ENCODE measurements around the gene CLIC4.

CLIC4 gene

GRCh38 chr1:24893431-24893830 lies 148.2 kb downstream of the CLIC4 start:
- TF ChIP-seq CTCF (IDR thresholded peaks at IDR 0.05; ENCODE audit: low read depth, low read length): no peak
- TF ChIP-seq EZH2phosphoT487 (IDR thresholded peaks at IDR 0.05; ENCODE audit: low read depth): no peak
- Histone ChIP-seq H3K79me2 (ENCODE audit: low read length) (no peaks in the 10 kb centered on the region), H3K4me1 (ENCODE audit: low read length) (peaks cover 23% of the 10 kb centered on the region), H4K20me1 (ENCODE audit: insufficient read depth, low read length) (no peaks in the 10 kb centered on the region), H3K27me3 (ENCODE audit: low read depth, low read length) (no peaks in the 10 kb centered on the region), H3K4me2 (ENCODE audit: low read length) (peak overlapping the region; percentile 66), H3K27ac (ENCODE audit: low read length) (no peak overlapping the region), H3K9ac (ENCODE audit: low read length) (no peak overlapping the region), H3K36me3 (replicated peaks; ENCODE audit: low read depth, low read length) (no peaks in the 10 kb centered on the region), H3K9me3 (ENCODE audit: insufficient read depth, low read length) (no peaks in the 10 kb centered on the region), H3K4me3 (ENCODE audit: low read length) (no peak overlapping the region), H2AFZ (ENCODE audit: low read depth, low read length) (no peak overlapping the region)

Measured in OCI-LY3 (cell line).